ENCODE measurements around the gene LRRC7. TPM values are rescaled to one million over a fixed set of nuclear protein-coding genes. Genes with fewer than 3 reads are reported as not detected.

The LRRC7 gene
- total and polyA plus RNA-seq, 9 donors: 0.01 to 0.45 (median 0.13) TPM; not detected in 4

GRCh38 chr1:69754521-69754920 is 186.8 kb downstream of the LRRC7 start:
- no peak for DNase-seq
- Histone ChIP-seq H3K9me3 (no peaks in the 10 kb centered on the region), H3K4me1 (ENCODE audit: insufficient read depth) (no peaks in the 10 kb centered on the region), H3K36me3 (no peaks in the 10 kb centered on the region), H3K4me3 (no peak overlapping the region), H3K27me3 (no peaks in the 10 kb centered on the region), H3K27ac (no peak overlapping the region)
- WGBS, 3 donors: 89 to 92% (median 90%) methylated on average over 3 of the region's 3 CpGs
- intact Hi-C loops (cut with DNase I): no loop called here
- TF ChIP-seq CTCF (IDR thresholded peaks at IDR 0.05): no peak
- TF ChIP-seq POLR2A (IDR thresholded peaks at IDR 0.05): no peak
- no peak for TF ChIP-seq EP300 (IDR thresholded peaks at IDR 0.05)

- H3K27me3 ChIP-seq: no peaks in the 10 kb centered on the region
- DNase-seq: no peak
- H3K36me3 ChIP-seq: no peaks in the 10 kb centered on the region
- TF ChIP-seq CTCF (IDR thresholded peaks at IDR 0.05) (no peak), EP300 (IDR thresholded peaks at IDR 0.05) (no peak), POLR2A (IDR thresholded peaks at IDR 0.05) (no peak)
- 19 to 56% (median 51%) methylated on average over 1 of the region's 1 CpG for WGBS, 3 donors
- no peak overlapping the region for H3K27ac ChIP-seq
- no peaks in the 10 kb centered on the region for H3K9me3 ChIP-seq
- no peaks in the 10 kb centered on the region for H3K4me1 ChIP-seq (ENCODE audit: insufficient read depth)
- intact Hi-C loops (cut with DNase I): no loop called here
- H3K4me3 ChIP-seq: no peak overlapping the region
These were observed 187.9 kb downstream of the LRRC7 start for GRCh38 chr1:69755647-69756046.

GRCh38 chr1:69765951-69766350 is 198.2 kb downstream of the LRRC7 start:
- 8 to 14% (median 9%) methylated on average over 2 of the region's 2 CpGs for WGBS, 3 donors
- no peak overlapping the region for H3K27ac ChIP-seq
- H3K9me3 ChIP-seq: no peaks in the 10 kb centered on the region

GRCh38 chr1:69766431-69767180 is 198.9 kb downstream of the LRRC7 start:
- intact Hi-C loops (cut with DNase I): no loop called here

More at GRCh38 chr1:69765951-69766350, 198.2 kb downstream of the LRRC7 start:
- TF ChIP-seq POLR2A (IDR thresholded peaks at IDR 0.05) (no peak), EP300 (IDR thresholded peaks at IDR 0.05) (no peak), CTCF (IDR thresholded peaks at IDR 0.05) (no peak)
- H3K4me1 ChIP-seq (ENCODE audit: insufficient read depth): no peaks in the 10 kb centered on the region
- no peaks in the 10 kb centered on the region for H3K27me3 ChIP-seq
- no peak overlapping the region for H3K4me3 ChIP-seq
- intact Hi-C loops (cut with DNase I): no loop called here
- no peak for DNase-seq
- H3K36me3 ChIP-seq: no peaks in the 10 kb centered on the region

More at GRCh38 chr1:69766431-69767180, 198.9 kb downstream of the LRRC7 start:
- no peaks in the 10 kb centered on the region for H3K27me3 ChIP-seq
- WGBS, 3 donors: 78 to 81% (median 79%) methylated on average over 7 of the region's 7 CpGs
- no peak overlapping the region for H3K4me3 ChIP-seq
- no peaks in the 10 kb centered on the region for H3K9me3 ChIP-seq
- H3K36me3 ChIP-seq: no peaks in the 10 kb centered on the region
- no peak for TF ChIP-seq EP300 (IDR thresholded peaks at IDR 0.05)
- no peak for TF ChIP-seq CTCF (IDR thresholded peaks at IDR 0.05)
- TF ChIP-seq POLR2A (IDR thresholded peaks at IDR 0.05): no peak
- no peak overlapping the region for H3K27ac ChIP-seq
- H3K4me1 ChIP-seq (ENCODE audit: insufficient read depth): no peaks in the 10 kb centered on the region
- no peak for DNase-seq

All from ovary (tissue), 9 donors.